Stimulated activated CD8-positive, alpha-beta memory T cell treated with anti-CD3 and anti-CD28 coated beads, Interleukin-4, amount 100 ng/mL, for 48 hours (primary cell): Measurements from ENCODE around the gene CDK18.

ENCODE experiments used
- DNase-seq: peaks from one replicate; pipeline ENCODE4 v3.0.0-alpha.2; 2020

CDK18 gene

GRCh38 chr1:205542367-205542766 lies 37.9 kb downstream of the CDK18 start:
- DNase-seq = no peak

DNA sequence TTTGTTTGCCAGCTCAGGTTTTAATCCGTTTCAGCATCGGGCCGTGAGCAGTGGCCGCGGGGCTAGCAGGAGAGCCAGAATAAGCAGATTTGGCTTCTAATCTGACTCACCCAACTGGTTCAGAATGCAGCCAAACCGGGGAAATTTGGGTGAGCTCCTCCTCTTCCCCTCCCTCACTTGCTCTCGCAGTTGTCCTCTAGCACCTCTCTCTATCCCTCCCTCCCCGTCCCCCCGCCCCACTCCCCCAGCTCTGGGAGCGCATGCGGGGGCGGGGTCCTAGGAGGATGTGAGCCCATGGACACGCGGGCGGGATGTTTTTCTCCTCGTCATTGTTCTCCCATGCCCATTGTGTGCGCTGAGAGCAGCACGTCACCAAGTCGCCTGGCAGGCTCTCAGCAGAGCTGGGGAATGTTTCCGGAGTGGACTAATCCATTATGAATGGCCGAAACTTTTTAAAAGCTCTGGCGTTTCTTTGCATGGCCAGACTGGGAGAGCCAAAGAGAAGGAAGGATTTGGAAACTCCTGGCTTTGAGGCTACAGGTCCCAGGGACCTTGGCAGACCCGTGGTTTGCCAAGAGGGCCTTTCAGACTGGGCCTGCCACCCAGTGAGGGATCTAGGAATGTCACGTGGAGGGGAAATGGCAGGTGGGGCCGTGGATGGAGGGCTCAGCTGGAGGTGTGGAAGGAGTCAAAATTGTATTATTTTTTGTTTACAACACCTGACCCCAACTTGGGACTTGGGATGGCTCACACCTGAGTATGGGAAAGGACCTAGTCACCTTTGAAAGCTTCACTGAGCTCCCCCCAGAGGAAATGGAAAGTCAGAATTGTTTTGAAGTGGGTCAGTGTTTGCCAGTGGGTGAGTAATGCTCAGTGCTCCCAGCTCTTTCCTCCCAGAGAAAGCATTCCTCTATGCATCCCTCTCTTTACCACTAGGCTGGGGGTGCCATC lies 39.2 kb downstream of the CDK18 start:
- peak; percentile 44 for DNase-seq

DNA sequence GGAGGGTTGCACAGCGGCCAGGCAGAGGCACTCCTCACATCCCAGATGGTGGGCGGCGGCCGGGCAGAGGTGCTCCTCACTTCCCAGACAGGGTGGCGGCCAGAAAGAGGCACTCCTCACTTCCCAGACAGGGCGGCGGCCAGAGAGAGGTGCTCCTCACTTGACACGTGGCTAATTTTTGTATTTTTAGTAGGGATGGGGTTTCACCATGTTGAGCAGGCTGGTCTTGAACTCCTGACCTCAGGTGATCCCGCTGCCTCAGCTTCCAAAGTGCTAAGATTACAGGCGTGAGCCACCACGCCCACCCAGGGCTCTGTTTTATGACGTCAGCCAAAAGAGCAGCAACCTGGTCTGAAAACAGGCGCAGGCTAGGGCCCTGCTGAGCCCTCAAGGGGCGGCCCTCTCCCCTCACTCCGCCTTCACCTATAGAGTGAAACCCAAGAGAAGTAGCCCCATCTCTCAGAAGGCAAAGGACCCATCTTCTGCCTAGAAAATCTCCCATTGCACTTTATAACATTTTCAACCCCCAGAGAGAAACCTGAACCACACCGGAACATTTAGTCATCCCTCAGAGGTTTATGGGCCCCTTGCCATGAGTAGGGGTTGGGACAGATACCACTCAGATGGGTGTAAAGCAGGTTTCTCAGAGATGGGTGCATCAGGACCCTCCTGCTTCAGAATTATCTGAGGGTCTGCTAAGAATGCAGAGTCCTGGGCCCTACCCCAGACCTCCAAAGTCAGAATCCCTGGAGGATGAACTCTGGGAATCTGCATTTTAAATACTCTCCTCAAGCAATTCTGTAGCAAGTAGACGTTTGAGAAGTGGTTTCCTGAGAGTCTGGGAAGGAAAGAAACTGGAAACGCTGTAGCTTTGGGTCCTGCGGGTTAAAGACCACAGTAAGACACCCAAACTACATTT lies 40.8 kb downstream of the CDK18 start:
- no peak for DNase-seq

DNA sequence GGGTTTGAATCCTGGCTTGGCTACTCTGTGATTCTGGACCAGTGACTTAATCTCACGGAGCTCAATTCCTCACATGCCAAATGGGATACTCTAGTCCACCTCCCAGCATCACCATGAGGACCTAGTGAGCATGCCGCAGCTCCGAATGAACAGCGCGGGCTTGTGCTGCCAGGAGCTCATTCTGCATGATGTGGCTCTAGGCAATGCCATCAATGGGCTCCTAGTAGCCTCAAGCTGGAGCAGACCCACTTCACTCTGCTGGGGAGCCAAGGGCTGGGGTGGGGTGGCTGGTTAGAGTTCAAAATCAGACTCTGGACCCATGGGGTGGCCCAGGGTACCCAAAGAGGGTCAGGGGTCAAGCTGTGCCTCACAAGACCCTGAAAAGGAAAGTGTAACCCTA lies 41.5 kb downstream of the CDK18 start:
- DNase-seq = no peak

- DNase-seq = no peak
Measured at GRCh38 chr1:205546541-205546940, 42.1 kb downstream of the CDK18 start.

- DNase-seq = no peak
Measured at GRCh38 chr1:205547936-205548827, 43.7 kb downstream of the CDK18 start.

GRCh38 chr1:205554026-205554811 lies 49.8 kb downstream of the CDK18 start:
- no peak for DNase-seq

DNA sequence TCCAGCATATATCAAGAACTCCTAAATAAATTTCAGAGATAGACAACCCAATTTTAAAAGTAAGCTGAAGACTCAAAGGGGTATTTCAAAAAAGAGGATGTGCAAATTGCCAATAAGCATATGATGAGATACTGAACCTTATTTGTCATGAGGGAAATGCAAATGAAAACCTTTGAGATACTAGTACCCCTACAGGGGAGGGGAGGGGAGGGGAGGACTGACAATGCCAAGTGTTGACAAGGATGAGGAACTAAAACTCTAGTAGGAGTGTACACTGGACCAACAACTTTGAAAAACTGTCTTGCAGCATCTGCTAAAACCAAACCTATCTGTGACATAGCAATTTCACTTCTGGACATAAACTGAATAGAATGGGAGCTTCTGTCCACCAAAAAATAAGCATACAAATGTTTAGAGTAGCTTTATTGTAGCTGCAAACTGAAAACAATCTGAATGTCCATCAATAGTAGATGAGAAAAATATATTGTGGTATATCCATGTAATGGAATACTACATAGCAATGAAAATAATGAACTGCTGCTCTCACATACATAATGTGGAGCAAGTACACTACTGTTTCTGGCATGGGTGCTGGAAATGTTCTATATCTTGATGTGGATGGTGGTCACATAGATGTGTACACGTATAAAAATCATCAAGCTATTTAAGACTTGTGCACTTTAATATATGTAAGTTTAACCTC lies 57.2 kb downstream of the CDK18 start:
- DNase-seq = no peak

GRCh38 chr1:205563927-205564441 lies 59.5 kb downstream of the CDK18 start:
- DNase-seq = no peak

GRCh38 chr1:205565799-205566198 lies 61.3 kb downstream of the CDK18 start:
- DNase-seq = peak; percentile 17

GRCh38 chr1:205567716-205568115 lies 63.2 kb downstream of the CDK18 start:
- DNase-seq = peak; percentile 19

GRCh38 chr1:205568135-205568468 lies 63.6 kb downstream of the CDK18 start:
- no peak for DNase-seq

DNA sequence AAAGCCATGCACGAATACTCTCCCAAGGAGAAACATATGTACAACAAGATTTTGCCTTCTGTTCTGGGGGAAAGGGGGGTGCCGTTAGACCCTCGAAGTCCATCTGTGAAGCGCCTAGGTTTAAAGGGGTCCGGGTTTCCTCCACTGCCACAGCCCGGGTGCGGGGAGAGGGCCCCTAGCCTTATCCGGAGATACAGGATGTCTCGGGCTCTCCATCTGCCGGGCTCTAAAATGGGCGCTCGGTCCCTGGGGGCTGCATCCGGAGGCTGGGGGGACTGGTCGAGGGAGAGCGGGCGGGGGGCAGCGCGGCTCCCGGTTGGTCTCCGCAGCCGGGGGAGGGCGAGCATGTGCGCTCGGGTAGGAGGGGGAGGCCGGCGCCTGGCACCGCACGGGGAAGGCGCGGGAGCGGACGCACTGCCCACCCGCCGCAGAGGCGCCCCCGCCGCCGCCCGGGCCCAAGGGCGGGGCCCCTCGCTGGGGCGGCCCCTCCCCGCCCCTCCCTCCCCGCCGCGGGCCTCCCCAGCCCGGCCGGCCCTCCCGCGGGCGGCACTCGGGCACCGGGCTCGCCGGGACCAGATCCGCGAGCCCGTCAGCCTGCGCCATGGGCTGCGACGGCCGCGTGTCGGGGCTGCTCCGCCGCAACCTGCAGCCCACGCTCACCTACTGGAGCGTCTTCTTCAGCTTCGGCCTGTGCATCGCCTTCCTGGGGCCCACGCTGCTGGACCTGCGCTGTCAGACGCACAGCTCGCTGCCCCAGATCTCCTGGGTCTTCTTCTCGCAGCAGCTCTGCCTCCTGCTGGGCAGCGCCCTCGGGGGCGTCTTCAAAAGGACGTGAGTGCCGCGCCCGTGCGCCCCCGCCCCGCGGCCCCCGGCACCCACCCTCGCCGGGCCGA lies 64.2 kb downstream of the CDK18 start:
- peak; percentile 28 for DNase-seq

DNA sequence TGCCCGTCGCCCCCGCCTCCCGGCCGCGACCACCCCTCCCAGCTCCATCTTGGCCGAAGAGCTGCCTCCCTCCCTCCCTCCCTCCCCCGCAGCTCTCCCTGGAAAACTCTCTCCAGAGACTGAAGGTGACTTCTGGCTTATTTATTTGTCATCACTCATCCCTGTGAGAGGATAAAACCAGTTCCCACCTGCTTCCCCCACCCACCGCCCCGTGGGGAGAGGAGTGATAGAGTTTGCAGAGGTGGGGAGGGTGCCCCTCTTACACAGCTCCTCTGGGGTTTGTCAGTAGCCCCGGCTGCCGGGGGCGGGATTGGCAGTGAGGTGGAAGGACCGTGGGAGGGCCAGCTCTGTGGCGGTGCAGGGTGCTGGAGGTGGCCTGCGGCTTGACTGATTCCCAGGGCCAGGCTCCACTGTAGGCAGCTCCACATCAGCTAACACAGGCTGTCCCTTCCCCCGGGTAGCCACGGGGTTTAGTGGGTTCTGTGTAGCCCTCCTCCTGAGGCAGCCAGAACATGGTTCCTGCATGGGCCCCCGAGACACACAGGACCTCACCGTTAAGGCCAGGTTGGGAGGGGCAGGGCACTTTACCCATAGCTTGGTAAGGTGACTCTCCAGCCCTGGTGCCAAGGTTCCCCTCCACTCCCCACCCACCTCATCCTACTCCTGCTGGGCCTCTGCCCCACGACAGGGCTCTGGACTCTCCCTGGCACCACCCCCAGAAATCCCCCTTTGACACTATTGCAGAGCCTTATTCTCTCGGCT lies 65.1 kb downstream of the CDK18 start:
- peak; percentile 19 for DNase-seq

DNA sequence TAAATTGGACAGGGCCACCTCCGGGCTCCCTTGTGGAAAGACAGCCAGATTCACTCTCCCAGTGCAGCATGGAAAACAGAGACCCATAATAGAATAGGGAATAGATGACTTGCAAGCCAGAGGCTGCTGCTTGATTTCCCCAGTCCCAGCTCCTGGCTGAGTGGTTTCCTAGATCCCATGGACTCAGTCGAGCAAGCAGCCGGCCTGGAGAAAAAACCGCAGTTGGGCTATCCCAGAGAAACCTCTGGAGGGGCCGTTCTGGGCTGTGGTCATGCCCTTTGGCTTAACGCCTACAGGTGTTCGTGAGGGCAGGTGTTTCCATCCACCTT lies 65.7 kb downstream of the CDK18 start:
- no peak for DNase-seq

DNA sequence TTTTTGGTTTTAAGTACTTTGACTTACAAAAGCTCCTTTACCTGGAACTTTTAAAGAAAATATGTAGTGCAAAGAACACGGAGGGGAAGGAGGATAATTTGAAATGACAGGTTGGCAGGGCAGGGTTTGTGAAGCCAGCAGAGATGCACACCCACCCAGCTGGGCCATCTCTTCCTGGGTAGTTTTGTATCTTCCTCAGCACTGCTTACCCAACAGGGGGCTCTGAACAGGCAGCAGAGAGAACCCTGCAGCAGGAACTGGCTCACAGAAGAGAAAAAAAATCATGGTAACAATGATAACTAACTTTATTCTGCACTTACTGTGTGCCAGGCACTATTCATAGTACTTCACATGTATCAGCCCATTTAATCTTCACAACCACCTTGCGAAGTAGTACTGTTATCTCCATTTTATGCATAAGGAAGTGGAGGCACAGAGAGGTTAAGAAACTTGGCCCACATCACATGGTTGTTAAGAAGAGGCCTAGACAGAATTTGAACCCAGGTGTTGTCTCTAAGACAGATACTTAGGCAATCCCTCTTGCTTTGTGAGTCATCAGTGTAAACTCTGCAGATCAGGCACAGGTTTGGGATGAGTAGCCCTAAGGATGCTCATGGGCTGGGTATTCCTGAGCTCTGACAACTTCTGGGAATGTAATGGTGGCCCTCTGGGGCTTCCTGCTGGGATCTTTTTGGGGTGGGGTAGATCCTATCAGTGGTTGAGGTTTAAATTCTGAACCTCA lies 66.5 kb downstream of the CDK18 start:
- peak; percentile 18 for DNase-seq

DNA sequence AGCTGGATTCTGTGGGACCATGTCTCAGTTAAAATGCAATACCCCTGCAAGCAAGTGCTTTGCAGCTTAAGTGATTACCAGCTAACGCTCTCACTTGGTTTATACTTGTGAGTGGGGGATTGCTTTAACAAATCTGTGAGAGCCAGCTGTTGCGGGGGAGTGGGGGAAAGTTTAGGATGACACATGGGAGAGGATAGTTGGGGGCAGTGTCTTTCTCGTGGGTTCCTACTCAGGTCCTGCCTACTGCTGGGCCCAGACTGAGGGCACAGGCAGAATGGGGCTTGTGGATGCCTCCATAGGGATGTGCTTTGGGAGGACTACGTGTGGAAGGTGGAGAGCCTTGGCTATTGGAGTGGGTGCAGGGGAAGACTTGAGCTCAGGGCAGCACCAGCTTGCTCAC lies 67.3 kb downstream of the CDK18 start:
- DNase-seq = peak; percentile 18

- DNase-seq = peak; percentile 2
Measured at GRCh38 chr1:205572421-205572820, 68.0 kb downstream of the CDK18 start.
